T-helper 1 cell (primary cell): Measurements from ENCODE around the gene PSTPIP1.
A peak's percentile ranks its signal among the peaks of the same experiment; 100 is the strongest.

Experiments used
- DNase-seq, 5 donors: peaks; one replicate each; pipeline ENCODE4 v3.0.0-alpha.2; 2012 to 2020

PSTPIP1 gene

DNA sequence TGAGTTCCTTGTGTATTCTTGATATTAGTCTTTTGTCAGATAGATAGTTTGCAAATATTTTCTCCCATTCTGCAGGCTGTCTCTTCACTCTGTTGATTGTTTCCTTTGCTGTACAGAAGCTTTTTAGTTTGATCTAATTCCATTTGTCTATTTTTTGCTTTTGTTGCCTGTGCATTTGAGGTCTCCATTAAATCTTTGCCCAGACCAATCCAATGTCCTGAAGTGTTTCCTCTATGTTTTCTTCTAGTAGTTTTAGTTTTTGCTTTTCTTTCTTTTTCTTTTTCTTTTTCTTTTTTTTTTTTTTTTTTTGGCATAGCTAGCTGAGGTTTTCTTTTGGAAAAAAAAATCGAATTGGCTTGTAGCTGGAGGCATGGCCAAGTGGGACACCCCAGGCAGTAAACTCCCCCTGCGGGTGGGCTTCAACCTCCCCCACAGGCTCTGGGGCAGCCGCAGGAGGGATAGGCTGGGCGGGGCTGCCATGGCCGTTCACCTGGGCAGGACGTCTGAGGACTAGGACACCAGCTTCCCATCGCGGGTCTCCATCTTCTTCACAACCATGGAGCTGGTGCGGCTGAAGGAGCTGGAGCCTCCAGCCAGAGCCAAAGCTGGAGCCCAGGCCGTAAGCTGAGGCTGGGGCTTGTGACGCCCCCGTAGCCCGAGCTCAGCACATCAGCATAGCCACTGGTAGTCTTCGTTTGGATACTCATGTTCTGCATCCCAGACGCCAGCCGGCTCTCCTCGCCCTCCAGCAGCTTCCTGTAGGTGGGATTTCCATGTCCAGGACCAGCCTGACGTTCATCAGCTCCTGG, 16.2 kb upstream of the PSTPIP1 start:
- no peak for DNase-seq

DNA sequence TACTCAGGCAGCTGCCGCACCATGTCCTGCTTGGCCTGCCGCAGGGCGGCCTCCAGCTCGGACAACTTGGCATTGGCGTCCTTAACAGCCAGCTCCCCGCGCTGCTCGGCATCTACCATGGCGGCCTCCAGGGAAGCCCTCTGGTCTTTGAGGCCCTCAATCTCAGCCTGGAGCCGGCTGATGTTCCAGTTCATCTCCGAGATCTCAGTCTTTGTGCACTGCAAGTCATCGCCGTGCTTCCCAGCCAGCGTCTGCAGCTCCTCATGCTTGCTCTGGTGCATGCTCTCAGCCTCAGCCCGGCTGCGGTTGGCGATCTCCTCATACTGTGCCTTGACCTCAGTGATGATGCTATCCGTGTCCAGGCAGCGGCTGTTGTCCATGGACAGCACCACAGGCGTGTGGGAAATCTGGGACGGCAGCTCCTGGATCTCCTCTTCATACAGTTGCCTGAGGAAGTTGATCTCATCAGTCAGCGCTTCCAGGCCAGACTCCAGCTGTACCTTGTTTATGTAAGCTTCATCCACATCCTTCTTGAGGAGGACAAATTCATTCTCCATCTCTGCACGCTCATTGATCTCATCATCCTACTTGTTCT, 15.5 kb upstream of the PSTPIP1 start:
- DNase-seq: no peak

- DNase-seq: no peak
Measured at GRCh38 chr15:76979996-76980520, 14.9 kb upstream of the PSTPIP1 start.

GRCh38 chr15:76982356-76982755, 12.6 kb upstream of the PSTPIP1 start:
- DNase-seq: no peak

- DNase-seq: no peak
Measured at GRCh38 chr15:76982756-76983155, 12.2 kb upstream of the PSTPIP1 start.

GRCh38 chr15:76983590-76984375, 11.1 kb upstream of the PSTPIP1 start:
- no peak for DNase-seq

DNA sequence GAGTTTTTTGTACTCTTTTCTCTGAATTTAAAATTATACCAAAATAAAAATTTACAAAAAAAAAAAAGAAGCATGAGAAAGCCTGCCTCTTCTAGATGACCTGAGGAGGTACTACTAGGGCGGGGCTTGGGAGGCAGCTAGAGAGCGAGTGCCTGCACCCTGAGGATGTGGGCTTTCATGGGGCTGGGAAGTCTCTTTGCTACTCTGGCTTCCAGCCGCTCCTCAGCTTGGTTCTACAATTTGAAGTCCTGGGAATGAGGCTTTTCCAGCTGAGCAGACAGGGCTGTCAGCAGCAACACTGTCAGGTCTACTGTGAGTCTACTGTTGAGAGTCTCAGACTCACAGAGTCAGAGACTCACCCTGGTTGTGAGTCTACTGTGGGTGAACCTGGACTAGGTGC, 8.2 kb upstream of the PSTPIP1 start:
- peak in 1 of 5 donors; percentile 31 for DNase-seq

DNA sequence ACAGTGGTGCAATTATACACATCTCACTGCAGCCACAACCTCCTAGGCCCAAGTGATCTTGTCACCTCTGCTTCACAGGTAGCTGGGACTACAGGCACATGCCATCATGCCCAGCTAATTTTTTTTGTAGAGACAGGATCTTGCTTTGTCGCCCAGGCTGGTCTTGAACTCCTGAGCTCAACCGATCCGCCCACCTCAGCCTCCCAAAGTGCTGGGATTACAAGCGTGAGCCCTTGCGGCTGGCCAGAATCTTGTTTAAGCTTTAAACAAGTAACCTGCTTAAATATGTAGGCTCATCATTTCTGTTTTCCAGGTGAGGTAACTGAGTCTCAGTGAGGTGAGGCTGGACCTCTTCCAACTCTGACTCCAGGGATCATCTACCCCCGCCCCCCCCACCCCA, 7.7 kb upstream of the PSTPIP1 start:
- no peak for DNase-seq

- DNase-seq: peak in 1 of 5 donors; percentile 94
Measured at GRCh38 chr15:76987896-76988860, 6.7 kb upstream of the PSTPIP1 start.

DNA sequence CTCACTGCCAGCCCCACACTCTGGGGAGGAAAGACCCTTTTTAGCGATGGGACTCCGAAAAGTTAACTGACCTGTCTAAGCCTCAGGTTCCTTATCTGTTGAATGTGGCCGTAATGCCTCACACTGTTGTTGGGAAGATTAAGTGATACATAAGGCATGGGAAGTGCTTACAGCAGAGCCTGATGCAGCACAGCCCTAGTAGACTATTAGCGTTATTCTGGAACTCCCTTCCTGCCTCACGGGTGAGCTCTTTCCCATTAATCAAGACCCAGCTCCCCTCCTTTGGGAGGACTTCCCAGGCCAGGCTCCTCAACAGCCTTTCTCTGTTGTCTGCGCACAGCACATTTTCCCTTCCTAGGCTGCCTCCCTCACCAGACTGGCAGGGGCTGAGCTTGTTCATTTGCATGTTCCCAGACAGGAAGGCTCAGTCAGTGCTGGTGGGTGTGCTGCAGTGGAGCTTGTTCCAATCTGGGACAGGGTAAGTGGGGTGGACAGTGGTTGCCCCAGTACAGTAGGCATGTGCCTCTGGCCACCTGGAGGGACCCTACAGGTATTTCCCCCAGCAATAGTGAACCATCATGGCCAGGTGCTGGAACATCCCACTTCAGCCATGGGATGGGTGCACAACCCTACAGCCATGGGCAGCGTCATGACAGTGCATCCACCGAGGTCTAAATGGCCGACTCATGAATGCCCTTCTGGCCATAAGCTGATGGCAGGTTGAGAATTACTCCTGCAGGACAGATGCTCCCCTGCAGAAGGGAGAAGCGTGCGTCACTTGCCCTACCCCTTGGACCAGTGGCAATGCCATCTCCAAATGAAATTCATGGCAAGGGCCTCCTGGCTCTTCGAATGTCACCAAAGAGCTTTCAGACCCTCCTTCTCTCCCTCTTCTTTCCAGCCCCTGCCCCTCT, 5.8 kb upstream of the PSTPIP1 start:
- no peak for DNase-seq

DNA sequence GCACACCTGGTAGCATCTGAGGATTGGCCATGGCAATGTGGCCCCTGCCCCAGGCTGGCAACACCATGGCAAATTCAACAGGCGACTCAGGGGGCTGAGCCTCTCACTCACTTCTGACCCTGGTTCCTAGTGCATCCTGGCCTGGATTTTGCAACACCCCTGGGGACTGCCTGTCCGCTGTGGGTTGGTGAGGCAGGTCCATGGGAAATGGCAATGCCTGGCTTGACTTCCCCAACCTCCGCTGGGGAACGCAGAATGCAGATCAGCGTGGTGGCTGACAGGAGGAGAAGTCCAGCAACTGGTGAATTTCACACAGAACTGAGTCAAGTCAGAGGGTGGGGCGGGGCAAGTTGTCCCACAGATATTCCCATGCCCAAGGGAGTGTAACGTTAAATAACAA, 3.9 kb upstream of the PSTPIP1 start:
- DNase-seq: no peak

- DNase-seq: no peak
Measured at GRCh38 chr15:76991741-76992645, 2.9 kb upstream of the PSTPIP1 start.

GRCh38 chr15:76993114-76993725, 1.7 kb upstream of the PSTPIP1 start:
- DNase-seq: no peak

- peak; percentile 34 to 82 (median 35) for DNase-seq
Measured at GRCh38 chr15:76994001-76994400, 925 bp upstream of the PSTPIP1 start.

GRCh38 chr15:76994496-76994895, 430 bp upstream of the PSTPIP1 start:
- DNase-seq: no peak

GRCh38 chr15:76996076-76996525, 1.2 kb downstream of the PSTPIP1 start:
- no peak for DNase-seq

DNA sequence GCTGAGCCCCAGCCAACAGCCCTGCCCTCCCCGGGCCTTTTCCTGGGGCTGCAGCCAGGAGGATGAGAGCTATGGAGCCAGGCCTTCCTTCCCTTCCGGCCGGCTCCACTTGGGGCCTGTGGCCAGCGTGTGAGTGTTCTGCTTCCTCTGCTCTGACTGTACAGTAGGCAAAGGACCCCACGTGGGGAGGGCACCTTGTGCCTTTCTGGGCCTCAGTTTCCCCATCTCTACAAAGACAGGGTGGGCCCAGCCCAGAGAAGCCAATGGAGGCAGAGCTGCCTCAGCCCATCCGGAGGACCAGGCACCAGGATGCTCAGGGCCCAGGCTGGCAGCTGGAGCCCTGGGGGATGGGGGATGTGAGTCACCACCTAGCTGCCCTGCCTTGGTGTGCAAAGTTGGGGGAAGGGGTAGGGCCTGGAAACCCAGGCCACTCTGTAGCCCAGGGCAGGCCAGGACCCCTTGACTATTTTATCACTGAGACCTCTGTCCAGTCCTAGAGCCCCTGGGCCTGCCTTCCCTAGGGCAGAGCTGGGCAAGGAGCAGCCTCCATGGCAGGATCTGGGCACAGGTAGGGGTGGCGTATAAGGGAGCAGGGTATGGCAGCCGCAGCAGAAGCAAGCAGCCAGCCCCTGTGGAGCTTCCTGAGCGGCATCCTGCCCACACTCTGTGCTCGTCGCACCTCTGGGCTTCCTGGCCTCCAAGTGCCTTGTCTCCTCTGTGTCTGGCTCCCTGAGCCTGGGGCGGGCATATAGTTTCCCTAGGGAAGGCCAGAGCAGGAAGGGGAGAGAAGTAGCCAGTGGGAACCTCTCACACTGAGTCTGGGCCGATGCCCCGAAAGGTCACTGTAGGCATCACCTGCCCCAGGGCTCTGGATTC, 1.8 kb downstream of the PSTPIP1 start:
- peak in 3 of 5 donors; percentile 27 to 82 (median 33) for DNase-seq

DNA sequence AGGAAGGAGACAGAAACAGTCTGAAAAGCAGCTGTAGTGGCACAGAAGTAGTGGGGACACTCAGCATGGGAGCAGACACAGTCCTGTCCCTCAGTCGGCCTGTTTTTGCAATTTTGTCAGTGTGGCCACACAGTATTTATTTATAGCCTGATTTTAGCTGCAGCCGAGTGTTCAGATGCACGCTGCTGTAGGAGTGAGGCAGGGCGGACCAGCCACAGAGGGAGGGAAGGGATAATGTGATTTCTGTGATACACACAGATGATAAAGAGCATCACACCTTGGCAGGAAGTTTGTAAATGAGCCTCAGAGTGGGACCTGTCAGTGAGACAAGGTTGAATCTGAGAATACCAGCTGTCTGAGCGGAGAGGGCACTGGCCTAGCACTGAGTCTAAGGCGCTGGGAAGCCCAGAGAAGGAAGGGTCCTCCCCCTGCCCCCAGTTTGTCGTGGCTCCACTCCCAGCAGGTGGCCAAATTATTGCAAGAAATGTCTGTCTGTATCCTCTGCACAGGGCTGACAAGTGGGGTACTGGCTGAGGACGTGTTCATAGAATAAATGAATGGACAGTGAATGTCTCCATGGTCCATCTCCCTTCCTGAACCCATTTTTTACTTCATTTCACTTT, 3.8 kb downstream of the PSTPIP1 start:
- DNase-seq: no peak
